Endothelial cell of umbilical vein (primary cell): ENCODE measurements around the gene FIG4.

Experiments
- EZH2 ChIP-seq: IDR thresholded peaks from 2 replicates; pipeline ENCODE4 v1.6.1; 2012; ENCODE audit warnings: borderline replicate concordance, low read depth, mild to moderate bottlenecking, moderate library complexity, low read length, inconsistent platforms; ENCODE audit not compliant: severe bottlenecking
- POLR2A ChIP-seq: IDR thresholded peaks from 2 replicates; pipeline ENCODE4 v1.6.1; 2012; ENCODE audit warnings: low read depth, mild to moderate bottlenecking, control low read depth, low read length
- POLR2AphosphoS5 ChIP-seq: IDR thresholded peaks from 2 replicates; pipeline ENCODE4 v1.6.1; 2012; ENCODE audit warnings: low read depth, mild to moderate bottlenecking, control low read depth, low read length, moderate library complexity; ENCODE audit not compliant: insufficient read depth
- TF ChIP-seq, protein P1 (sequence below), 2 donors: IDR thresholded peaks; 1 replicate in 1 of 2; 2 replicates in 1 of 2; pipeline ENCODE4 v1.5.1; 2011; ENCODE audit warnings: low read length in 2 of 2, mild to moderate bottlenecking in 2 of 2, moderate library complexity in 2 of 2, control low read depth in 1 of 2, inconsistent platforms in 1 of 2, low read depth in 1 of 2; ENCODE audit not compliant: insufficient read depth in 1 of 2; ENCODE audit errors: extremely low read depth in 1 of 2

DNA sequence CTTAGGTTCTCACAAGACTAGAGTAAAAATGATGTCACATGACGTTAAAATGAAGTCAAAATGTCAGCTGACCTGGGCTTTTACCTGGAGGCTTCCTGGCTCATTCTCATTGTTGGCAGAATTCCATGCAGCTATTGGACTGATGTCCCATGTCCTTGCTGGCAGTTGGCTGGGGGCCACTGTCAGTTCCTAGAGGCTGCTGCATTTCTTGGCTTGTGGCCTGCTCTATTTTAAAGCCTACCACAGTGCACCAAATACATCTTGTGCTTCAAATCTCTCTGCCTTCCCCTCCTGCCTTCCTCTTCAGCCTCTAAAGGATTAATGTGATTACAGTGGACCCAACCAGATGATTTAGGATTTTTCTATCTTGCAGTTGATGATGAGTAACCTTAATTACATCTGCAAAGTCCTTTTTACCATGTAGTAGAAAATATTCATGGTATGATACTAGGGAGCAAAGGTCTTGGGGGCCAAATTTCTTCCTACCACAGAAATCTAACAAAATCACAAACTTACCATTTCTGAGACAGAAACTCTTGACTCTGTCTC is 81.9 kb downstream of the FIG4 start:
- TF ChIP-seq, protein P1, sequence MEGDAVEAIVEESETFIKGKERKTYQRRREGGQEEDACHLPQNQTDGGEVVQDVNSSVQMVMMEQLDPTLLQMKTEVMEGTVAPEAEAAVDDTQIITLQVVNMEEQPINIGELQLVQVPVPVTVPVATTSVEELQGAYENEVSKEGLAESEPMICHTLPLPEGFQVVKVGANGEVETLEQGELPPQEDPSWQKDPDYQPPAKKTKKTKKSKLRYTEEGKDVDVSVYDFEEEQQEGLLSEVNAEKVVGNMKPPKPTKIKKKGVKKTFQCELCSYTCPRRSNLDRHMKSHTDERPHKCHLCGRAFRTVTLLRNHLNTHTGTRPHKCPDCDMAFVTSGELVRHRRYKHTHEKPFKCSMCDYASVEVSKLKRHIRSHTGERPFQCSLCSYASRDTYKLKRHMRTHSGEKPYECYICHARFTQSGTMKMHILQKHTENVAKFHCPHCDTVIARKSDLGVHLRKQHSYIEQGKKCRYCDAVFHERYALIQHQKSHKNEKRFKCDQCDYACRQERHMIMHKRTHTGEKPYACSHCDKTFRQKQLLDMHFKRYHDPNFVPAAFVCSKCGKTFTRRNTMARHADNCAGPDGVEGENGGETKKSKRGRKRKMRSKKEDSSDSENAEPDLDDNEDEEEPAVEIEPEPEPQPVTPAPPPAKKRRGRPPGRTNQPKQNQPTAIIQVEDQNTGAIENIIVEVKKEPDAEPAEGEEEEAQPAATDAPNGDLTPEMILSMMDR (IDR thresholded peaks at IDR 0.05; ENCODE audit: extremely low read depth in 1 of 2, insufficient read depth in 1 of 2, low read depth in 1 of 2, low read length in 2 of 2): no peak
- no peak for TF ChIP-seq EZH2
- TF ChIP-seq POLR2AphosphoS5: no peak
- TF ChIP-seq POLR2A: no peak
